AG10803 (cell line): ENCODE results near the gene TMEM163.
"Not testable (repeated sequence)": the region's sequence is repeated elsewhere in the genome, so short reads cannot be mapped to it uniquely, and the experiment has no call there.

Experiments
- DNase-seq: peaks from one replicate; pipeline ENCODE4 v3.0.0; 2010; ENCODE audit warnings: low read depth
- H3K4me3 ChIP-seq: 2 replicates; pipeline ENCODE4 v1.5.1; 2011; ENCODE audit warnings: mild to moderate bottlenecking, low read length, control low read depth
- TF ChIP-seq, protein P1 (sequence below): conservative IDR thresholded peaks from 2 replicates; pipeline ENCODE4 v1.5.1; 2011; ENCODE audit warnings: mild to moderate bottlenecking, low read length, control low read depth, inconsistent platforms

TMEM163 gene

DNA sequence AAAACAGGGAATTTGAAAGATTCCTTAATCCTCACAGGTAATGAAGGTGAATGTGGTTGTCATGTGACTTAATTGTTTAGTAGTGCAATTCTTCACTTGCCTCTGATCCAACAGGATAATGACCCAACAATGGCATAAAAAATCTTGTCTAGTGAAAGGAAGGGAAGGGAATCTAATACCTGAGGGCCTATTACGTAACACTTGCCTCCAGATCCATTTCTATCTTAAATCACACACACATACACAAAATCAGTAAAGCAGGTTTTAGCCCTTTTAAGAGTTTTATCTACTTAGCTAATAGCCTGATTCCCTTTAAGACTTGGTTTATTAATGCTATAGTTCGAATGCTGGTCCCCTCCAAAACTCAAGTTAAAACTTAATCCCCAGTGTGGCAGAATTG is 118.6 kb downstream of the TMEM163 start:
- no peak overlapping the region for H3K4me3 ChIP-seq
- no peak for DNase-seq
- TF ChIP-seq, protein P1, sequence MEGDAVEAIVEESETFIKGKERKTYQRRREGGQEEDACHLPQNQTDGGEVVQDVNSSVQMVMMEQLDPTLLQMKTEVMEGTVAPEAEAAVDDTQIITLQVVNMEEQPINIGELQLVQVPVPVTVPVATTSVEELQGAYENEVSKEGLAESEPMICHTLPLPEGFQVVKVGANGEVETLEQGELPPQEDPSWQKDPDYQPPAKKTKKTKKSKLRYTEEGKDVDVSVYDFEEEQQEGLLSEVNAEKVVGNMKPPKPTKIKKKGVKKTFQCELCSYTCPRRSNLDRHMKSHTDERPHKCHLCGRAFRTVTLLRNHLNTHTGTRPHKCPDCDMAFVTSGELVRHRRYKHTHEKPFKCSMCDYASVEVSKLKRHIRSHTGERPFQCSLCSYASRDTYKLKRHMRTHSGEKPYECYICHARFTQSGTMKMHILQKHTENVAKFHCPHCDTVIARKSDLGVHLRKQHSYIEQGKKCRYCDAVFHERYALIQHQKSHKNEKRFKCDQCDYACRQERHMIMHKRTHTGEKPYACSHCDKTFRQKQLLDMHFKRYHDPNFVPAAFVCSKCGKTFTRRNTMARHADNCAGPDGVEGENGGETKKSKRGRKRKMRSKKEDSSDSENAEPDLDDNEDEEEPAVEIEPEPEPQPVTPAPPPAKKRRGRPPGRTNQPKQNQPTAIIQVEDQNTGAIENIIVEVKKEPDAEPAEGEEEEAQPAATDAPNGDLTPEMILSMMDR, result no peak

DNA sequence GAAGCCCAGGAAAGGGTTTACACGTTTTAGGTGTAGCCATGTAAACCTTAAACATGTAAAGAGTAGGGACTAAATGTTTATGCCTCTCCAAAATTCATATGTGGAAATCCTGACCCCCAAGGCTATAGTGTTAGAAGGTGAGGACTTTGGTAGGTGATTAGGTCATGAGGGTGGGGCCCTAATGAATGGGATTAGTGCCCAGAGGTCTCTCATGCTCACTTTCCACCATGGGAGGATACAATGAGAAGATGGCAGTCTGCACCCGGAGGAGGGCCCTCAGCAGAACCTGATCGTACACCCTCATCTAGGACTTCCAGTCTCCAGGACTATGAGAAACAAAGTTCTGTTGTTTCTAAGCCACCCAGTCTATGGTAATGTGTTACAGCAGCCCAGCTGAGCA is 119.6 kb downstream of the TMEM163 start:
- TF ChIP-seq, protein P1, result no peak
- H3K4me3 ChIP-seq, result no peak overlapping the region
- no peak for DNase-seq

DNA sequence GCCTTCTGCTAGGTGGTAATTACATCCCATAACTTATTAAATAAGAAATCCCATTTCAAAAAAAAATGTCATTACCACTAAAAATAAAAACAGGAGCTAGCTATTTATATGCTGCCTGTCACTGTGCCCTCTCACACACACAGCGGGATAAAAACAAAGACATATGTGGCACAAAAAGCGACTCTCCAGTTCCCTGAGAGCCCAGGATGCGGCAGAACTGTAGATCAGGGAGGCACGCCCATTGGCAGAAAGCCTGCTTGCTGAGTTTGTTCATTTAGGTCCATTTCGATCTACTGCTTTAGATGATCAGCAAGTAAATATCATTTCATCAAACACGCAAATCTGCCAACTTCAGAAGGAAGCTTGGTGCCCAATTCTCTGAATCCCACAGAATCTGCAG is 124.4 kb downstream of the TMEM163 start:
- no peak overlapping the region for H3K4me3 ChIP-seq
- DNase-seq, result no peak
- TF ChIP-seq, protein P1, result no peak

DNA sequence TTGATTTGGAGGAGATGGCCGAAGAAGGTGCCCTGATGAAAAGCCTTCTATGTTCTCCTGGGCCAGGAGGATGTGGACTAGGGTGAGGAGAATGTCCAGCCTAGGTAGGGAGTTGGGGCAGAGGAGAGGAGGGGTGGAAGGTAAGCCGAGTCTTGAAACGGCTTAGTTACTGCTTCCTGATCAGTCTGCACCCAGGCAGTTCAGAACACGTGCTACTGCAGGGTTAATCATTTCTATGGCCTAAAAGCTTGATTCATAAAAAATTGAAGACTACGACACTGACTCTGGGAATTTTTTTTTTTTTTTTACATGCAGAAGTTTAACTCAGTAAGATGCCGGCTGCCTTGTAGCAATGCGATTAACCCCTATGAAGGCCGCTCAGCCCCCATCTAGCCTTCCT is 125.3 kb downstream of the TMEM163 start:
- TF ChIP-seq, protein P1, result no peak
- H3K4me3 ChIP-seq, result no peak overlapping the region
- DNase-seq, result no peak

DNA sequence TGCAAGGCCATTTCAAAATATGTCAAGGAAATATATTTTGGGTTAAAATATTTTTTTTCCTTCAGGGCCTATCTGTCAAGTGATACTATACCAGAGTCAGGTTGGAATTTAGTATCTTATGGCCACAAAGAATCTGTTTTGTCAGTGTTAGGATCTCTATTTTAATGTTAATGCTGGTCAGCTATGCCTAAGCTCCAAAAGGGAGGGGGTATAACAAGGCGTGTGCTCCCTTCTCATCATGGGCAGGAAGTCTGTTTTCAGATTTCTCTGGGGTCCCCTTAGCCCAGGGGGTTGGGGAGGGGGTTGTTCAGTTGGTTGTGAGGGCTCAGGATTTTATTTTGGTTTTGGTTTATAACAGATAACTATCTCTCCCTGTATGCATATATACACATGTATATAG is 126.4 kb downstream of the TMEM163 start:
- TF ChIP-seq, protein P1, result no peak
- H3K4me3 ChIP-seq, result no peak overlapping the region
- DNase-seq, result no peak

DNA sequence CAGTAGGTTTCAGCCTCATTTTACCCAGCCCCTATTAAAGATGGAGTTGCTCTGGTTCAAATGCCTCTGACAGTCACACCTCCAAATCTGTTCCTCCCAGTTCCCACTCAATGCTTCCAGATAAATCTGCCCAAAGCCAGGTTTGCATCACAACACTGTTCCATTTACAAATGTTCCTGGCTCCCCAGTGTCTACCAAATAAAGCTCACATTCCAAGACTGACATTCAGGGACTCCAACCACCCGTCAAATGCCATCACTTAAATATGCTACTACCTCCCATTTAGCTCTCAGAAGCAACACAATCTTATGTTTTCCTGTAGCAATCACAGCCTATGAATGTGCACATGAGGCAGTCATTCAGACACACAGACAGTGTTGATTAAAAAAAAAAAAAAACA is 127.3 kb downstream of the TMEM163 start:
- TF ChIP-seq, protein P1, result no peak
- no peak overlapping the region for H3K4me3 ChIP-seq
- DNase-seq, result no peak

DNA sequence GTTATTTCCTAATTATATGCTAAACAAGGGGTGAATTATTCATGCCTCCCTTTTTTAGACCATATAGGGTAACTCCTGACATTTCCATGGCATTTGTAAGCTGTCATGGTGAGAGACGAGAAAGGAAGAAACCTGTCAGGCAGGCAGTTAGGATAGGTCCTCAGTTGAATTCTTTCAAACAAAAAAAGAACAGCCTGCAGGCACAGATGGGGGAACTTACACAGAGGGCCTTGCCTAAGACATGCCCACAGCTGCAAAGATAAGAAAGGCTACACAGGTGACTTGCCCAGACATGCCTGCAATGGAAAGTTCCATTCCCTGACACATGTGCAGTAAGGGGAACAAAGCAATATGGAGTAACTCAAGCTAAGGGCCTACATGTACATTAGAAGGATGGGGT is 128.1 kb downstream of the TMEM163 start:
- H3K4me3 ChIP-seq, result no peak overlapping the region
- no peak for DNase-seq
- TF ChIP-seq, protein P1, result no peak

DNA sequence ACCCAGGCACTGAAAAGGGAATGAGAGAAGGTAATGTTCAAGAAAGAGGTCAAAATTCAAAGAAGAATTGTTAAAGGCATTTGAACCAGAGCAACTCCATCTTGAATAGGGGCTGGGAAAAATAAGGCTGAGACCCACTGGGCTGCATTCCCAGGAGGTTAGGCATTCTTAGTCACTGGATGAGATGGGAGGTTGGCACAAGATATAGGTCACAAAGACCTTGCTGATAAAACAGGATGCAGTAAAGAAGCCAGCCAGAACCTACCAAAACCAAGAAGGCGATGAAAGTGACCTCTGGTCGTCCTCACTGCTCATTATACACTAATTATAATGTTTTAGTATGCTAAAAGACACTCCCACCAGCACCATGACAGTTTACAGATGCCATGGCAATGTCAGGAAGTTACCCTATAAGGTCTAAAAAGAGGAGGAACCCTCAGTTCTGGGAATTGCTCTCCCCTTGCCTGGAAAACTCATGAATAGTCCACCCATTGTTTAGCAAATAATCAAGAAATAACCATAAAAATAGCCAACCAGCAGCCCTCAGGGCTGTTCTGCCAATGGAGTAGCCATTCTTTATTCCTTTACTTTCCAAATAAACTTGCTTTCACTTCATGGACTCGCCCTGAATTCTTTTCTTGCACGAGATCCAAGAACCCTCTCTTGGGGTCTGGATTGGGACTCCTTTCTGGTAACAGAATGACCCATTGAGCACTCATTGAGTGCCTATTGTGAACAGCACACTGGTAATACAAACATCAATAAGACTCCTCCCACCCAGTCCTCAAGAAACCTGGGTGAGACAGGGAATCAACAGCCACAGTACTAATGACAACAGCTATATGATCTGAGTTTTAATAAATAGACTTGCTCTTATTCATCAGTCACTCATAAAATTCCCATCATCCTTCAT is 129.4 kb downstream of the TMEM163 start:
- not testable (repeated sequence) for H3K4me3 ChIP-seq

More for the DNA sequence above, 129.4 kb downstream of the TMEM163 start:
- not testable (repeated sequence) for DNase-seq
